Stimulated activated CD8-positive, alpha-beta memory T cell treated with anti-CD3 and anti-CD28 coated beads, Interleukin-4, amount 100 ng/mL, for 48 hours (primary cell): ENCODE measurements around the gene GRAMD4.

Source experiments
- DNase-seq: peaks from one replicate; pipeline ENCODE4 v3.0.0-alpha.2; 2020

GRAMD4 gene

DNA sequence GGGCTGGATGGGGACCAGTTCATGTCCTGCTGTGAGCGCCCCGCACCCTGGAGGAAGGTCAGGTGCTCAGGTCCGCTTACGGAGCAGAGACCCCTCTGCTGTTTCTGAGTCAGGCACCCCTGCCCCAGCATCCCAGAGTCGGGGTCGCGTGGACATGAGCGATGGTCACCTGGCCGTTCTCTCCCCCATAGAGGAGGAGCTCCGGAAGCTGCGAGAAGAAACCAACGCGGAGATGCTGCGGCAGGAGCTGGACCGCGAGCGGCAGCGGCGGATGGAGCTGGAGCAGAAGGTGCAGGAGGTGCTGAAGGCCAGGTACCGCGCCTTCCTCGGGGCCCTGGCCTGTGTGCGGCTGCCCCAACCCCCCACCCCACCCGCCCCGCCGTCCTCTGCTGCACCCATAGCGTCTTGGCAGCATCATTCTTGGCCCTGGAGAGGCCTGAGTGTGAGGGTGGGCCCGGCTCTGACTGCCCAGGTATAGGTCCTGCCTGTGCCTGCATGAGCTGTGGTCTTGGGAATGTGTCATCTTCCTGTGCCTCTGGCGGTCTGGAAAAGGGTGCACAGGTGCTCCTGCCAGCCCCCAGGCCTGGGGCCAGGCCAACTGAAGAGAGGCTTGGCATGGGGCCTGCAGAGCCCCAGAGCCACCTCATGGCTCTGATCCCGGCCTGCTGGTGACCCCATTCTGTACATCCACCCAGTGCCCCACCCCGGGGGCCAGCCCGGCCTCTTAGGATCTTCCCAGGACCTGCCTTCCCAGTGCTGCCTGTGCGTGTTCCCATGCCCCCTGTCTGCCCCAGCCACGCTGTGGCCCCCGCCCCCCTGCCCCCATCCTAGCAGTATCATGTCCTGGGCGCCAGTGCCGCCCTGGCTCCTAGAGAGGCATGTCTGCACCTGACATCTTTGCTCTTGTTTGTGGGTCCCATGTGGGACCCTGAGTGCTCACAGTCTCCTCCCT, 38.1 kb downstream of the GRAMD4 start:
- DNase-seq, result no peak

DNA sequence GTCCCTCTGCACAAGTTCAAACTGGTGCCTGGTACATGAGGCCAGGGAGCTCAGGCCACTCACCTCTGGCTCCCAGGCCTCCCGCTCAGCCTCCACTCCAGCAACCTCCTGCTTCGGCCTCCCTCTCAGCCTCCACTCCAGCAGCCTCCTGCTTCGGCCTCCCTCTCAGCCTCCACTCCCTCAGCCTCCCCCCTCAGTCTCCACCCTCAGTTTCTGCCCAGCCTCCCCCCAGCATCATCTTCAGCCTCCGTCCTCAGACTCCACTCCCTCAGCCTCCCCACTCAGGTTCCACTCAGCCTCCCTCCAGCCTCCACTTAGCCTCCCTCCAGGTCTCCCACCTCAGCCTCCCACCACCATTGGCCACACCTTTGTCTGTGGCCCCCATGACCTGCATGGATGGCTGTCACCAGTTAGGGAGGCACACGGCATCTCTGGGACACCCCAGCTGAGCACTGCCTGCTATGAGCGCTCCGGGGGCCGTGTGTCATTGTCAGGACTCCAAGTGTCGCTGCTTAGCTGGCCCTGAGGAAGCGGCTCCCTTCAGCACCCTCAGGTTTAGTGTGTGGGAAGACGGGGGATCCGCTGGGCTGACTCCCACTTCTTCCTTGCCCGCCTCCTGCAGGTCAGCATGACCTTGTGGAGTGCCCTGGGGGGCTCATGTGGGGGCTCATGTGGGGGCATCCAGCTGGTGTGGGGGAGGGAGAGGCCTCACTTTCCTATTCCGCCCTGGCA, 39.0 kb downstream of the GRAMD4 start:
- no peak for DNase-seq

DNA sequence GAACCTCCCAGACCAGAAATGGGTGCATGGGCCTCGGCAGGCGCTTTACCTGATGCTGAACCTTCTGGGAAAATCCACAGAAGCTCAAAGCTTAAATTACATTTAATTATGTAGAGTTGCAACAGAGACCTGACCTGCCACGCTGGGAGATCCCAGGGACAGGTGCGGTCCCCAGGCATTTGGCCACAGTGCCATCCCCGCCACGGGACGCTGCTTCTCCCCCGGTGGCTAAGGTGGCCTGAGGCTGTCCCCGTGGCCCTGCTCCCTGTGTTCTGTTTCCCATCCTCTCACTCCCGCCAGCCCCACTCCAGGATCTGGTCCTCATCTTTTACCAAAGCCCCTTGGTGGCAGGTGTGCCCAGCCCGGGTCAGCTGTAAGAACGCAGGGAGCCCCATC, 39.6 kb downstream of the GRAMD4 start:
- DNase-seq, result no peak

DNA sequence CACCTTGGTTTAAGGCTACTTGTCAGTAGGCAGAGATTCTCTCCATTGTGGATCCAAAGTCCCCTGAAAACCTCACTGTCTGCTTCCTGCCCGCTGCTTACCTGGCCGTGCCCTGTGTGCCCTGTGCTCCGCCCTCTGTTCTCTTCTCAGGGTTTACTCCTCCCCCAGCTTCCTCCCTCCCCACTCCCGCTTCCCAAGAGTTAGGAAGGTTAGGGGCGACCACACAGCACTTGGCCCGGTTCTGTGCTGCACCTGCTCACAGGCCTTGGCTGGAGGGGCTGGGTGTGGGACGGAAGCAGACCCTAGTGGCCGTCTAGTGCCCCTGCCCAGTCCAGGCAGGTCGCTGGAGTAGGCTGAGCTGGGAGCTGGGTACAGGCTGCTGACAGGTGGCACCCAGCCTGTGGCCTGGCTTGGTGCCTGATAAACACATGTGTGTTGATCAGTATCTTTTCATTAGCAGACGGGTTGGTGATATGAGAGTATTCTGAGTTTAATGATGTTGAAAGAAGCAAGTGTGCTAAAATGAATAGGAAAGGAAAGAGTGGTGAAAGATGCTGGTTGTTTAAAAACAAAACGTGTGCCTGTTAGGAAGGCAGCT, 40.5 kb downstream of the GRAMD4 start:
- no peak for DNase-seq

DNA sequence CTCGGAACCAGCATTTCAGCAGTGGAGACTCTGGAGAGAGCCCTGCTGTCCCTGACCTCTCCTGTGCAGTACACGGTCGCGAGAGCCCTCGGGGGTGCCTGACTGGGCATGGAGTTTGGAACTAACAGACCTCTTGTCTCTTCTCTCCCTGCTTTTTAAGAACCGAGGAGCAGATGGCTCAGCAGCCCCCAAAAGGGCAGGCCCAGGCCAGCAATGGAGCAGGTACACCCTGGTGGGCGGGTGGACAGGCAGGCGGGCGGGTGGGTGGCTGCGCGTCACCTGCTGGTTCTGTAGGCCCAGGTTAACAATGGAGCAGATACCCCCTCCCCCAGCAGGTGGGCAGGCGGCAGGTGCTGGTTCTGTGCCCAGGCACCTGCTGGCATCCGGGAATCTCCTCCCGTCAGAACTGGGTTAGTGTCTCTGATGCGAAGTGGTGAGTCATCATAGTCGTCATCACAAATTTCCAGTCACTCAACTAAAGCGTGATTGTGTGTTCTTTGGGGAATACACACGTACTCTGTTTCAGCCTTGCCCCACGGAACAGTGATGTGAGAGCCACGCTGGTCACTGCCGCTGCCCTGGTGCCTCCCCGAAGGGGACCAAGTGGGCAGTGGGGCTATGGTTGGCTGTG, 41.1 kb downstream of the GRAMD4 start:
- peak; percentile 45 for DNase-seq

DNA sequence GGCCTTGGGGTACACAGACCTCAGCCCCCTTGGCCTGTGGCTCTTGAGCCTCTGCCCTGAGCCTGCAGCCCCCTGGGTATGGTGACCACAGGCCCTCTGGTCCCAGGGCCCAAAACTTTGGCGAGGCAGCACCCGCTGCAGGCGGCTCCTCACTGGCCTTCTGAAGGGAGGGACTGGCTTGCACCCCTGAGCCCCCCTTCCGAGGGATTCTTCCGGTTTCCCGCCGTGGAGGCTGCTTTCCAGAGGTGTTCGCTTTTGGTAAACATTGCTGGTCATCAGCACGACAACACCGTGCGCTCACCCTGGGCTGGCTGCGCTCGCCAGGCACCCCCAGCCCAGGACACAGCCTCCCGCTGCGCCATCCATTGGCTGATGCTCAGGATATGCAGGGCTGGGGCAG, 42.0 kb downstream of the GRAMD4 start:
- no peak for DNase-seq

DNA sequence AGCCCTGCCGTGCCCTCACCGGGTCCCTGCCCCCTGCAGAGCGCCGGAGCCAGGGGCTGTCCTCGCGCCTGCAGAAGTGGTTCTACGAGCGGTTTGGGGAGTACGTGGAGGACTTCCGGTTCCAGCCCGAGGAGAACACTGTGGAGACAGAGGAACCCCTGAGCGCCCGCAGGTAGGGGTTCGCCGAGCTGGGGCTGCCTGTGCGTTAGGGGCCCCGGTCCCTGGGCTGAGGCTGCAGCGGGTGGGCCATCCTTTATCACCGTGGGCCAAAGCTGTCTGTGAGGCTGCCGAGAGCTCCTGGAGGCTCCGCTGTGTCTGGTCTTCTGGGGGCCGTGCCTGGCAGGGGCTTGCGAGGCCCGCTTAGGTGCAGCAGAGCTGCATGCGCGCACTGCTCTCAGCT, 42.8 kb downstream of the GRAMD4 start:
- no peak for DNase-seq

DNA sequence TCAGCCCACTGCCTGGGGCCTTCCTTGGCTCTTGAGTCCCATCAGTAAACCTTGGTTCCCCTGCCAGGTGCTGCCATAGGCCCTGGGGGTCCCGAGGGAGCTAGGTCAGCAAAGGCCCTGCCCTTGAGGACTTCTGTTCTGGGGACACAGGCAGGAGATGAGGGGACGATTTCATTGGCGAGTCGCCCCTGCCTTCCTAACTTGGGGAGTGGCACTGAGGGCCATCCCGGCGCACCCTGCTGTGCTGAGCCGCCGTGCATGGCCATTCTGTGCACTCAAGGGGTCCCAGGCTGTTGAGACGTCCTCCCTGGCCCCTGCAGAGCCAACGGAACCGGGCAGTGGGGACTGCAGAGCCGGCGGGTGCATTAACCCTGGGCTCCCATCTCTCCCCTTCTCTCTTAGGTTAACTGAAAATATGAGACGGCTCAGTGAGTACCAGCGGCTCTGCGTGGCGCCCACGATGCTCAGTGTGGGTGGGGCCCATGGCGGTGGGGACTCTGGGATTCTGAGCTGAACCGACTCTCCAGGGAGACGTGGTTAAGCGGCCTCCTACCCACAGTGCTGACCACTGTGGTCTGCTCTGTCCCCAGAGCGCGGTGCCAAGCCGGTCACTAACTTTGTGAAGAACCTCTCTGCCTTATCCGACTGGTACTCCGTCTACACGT, 43.4 kb downstream of the GRAMD4 start:
- DNase-seq, result no peak

DNA sequence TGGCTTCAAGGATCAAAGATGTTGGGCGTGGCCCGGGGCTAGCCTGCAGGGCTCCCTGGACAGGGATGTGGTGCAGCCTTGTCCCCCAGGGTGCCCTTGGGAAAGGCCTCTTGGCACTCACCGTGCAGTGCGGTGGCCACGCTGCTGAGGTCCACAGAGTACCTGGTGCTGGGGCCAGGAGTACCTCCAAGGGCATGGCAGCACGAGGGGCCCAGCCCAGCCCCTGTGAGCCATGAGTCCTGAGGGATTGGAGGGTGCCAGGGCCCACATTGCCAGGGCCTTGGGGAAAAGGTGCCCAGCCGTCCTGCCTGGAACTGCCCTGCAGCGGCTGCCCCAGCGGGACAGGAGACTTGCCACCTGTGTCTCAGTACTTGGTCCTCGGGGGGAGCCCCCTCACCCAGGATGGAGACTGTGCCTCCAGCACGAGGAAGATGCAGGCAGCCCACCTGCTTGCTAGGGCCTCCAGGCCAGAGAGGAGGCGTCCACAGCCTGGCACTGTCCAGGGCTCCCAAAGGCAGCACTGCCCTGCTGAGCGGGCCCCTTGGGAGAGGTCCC, 44.2 kb downstream of the GRAMD4 start:
- DNase-seq, result no peak

DNA sequence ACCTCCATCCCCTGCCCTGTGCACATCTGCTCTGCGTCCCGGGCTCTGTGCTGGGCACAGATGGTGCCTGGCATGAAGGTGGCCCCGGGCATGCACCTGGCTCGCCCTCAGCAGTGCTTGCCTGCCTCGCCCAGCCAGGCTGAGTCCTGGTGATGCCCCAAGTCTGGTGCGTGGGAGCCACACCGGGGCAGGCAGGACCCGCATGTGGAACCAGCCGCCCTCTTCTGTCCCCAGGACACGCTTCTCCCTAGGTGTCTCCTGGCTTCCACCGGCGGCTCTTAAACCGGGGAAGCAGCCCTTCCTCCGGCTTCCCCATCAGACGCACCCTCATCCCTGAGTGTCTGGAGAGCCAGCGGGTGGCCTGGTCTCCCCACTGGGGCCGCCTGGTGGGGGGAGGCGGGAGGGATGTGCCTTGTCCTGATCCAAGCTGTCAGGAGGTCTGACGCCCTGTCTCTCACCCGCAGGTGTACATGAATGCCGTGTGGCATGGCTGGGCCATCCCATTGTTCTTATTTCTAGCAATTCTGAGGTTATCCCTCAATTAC, 45.0 kb downstream of the GRAMD4 start:
- no peak for DNase-seq

DNA sequence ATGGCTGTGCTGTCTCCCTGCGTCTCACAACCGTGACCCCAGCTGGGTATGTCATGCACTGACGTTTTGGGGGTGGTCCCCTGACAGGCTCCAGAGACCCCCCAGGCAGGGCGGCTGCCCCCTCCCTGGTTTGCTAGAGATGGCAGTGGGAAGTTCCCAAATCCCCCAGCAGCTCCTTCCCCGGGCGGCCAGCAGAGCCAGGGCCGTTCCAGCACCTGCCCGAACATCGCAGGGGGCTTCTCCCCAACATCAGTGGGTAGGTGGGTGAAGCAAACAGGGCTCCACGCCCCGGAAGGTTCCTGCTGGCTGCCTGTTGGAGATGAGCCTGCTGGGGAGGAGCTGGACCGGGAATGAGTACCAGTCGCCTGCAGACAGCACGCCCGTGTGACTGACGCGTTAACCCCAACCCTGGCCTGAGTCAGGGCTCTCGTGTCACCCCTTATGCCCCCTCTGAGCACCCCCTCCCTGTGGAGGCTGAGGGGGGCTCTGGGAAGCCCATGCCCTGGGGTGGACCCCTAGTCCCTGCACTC, 45.6 kb downstream of the GRAMD4 start:
- no peak for DNase-seq

DNA sequence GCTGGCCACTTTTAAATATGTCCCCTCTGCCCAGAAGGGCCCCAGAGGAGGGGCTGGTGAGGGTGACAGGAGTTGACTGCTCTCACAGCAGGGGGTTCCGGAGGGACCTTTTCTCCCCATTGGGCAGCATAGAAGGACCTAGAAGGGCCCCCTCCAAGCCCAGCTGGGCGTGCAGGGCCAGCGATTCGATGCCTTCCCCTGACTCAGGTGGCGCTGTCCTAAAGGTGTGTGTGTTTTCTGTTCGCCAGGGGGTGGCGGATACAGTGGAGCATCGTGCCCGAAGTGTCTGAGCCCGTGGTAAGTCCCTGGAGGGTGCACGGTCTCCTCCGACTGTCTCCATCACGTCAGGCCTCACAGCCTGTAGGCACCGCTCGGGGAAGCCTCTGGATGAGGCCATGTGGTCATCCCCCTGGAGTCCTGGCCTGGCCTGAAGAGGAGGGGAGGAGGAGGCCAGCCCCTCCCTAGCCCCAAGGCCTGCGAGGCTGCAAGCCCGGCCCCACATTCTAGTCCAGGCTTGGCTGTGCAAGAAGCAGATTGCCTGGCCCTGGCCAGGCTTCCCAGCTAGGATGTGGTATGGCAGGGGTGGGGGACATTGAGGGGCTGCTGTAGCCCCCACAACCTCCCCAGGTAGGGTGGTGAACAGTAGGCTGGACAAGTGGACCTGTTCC, 46.5 kb downstream of the GRAMD4 start:
- no peak for DNase-seq

DNA sequence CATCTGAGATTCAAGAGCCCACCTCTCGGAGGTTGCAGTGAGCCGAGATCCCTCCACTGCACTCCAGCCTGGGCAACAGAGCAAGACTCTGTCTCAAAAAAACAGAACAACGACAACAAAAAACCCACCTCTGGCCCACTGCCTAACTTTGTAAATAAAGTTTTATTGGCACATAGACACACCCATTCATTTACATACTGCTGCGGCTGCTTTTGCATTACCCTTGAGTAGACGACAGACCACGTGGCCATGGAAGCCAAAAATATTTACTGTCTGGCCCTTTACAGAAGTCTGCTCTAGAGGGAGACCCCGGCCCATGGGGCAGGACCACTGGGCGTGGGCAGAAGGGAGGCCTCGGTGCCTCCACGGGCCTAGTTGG, 47.0 kb downstream of the GRAMD4 start:
- no peak for DNase-seq

DNA sequence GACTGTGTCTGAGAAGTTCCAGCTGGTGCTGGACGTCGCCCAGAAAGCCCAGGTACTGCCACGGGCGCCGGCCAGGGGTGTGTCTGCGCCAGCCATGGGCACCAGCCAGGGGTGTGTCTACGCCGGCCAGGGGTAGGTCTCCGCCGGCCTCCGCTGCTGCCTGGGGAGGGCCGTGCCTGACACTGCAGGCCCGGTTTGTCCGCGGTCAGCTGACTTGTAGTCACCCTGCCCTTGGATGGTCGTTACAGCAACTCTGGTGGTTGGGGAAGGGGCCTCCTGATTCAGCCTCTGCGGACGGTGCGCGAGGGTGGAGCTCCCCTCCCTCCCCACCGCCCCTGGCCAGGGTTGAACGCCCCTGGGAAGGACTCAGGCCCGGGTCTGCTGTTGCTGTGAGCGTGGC, 47.9 kb downstream of the GRAMD4 start:
- DNase-seq, result no peak

DNA sequence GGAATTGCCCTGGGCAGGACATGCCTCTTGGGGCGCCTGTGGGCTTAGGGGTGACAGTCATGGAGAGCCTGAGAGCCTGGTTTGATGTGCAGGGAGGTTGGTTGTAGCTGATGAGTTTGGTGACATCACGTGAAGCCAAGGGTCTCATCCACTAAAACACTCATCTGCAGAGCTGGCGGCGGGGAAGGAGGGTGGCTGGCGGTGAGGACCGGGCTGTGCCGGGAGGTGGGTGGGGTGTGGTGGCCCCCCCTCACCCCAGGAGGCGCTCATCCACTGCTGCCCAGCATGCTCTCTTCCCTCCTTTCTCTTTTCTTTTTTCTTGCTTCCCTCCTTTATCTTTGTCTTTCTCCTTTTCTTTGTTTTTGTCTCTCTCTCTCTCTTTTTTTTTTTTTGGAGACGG, 49.0 kb downstream of the GRAMD4 start:
- no peak for DNase-seq

DNA sequence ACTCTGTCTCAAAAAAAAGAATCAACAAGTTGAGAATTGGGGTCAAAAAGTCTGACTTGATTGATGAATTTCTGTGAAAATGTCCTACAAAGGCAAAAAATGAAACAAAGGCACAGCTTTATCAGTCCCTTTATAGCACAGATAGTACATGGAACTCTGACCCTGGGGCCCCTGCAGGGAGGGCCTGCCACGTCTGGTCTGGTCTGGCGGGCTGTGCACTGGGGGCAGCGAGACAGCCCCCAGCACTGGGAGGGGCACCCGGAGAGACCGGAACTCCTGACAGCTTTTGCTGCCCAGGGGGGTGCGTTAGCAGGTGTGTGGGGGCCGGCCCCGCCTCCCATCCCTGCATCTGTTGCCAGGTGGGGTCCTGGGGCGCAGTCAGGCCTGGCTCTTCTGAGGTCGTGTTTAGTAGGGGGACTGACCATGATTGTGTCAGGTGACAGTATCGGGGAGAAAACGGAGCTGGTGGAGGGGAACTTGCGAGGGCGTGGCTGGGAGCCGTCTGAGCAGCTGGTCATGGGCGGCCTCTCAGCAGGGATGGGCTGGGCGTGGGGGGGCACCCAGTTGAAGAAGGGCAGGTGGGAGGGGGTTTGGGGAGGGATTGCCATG, 51.7 kb downstream of the GRAMD4 start:
- no peak for DNase-seq

DNA sequence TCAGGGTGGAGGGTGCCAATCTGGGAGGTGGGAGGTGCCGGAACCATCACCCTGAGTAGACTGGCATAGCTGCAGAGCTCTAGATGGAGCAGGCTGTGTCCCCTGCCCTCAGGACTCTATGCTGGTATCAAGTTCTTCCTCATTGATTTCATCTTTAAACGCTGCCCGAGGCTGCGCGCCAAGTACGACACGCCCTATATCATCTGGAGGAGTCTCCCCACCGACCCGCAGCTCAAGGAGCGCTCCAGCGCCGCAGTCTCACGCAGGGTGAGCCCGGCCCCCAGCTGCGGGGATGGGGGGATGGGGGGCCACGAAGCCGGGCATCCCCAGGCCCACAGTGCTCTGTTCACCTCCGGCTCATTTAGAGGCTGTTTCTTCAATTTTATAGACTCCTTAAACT, 52.5 kb downstream of the GRAMD4 start:
- no peak for DNase-seq

DNA sequence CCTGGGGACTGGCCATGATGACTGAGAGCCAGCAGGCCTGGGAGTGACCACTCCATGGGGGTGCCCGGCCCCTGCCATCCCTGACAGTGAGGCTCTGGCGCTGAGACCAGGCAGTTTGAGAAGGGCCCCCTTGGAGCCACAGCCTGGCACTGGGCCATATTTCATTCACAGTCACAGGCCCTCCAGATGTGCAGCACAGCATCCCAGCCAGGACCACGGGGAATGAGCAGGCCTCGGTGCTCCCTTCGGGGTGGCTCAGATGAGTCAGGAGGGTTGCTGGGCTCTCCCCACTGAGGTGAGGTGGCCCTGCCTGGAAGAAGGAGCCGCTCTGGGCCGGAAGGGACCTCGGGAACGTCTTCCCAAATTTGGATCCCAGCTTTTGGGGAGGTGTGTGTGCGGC, 53.0 kb downstream of the GRAMD4 start:
- peak; percentile 29 for DNase-seq

DNA sequence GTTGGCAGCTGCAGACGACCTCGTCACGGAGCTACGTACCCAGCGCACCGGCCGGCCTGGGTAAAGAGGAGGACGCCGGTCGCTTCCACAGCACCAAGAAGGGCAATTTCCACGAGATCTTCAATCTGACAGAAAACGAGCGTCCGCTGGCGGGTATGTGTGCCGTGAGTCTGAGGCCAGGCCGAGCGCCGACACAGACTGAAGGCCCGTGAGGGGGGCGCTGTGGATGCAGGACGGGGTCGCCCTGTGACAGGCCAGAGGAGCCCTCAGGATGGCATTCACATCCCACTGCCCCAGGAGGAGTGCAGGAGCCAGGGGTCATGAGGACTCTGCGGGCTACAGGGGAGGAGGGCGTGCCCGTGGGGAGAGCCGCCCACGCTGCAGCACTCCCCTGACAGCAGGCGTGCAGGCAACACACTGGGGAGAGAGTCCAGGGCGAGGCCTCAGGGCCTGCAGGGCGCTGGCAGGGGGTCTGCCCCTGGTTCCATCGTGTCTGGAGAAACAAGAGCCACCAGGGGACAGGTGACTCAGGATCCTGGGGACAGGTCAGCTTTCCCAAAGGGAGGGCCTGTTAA, 53.6 kb downstream of the GRAMD4 start:
- DNase-seq, result peak; percentile 39

DNA sequence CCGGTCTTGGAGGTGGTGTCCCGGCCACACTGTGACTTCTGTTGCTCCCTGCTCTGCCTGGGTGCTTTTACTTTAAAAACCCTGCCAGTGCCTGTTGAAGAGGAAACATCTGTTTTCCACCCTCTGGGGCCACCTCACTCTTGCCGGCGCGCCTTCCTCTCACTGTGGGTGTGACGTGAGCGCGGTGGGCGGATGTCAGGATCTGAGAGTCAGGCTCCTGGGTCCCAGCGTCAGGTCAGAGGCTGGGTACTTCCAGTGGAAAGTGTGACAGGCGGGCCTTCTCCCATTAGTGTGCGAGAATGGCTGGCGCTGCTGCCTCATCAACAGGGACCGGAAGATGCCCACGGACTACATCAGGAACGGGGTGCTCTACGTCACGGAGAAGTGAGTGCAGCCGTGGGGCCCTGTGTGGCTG, 54.2 kb downstream of the GRAMD4 start:
- DNase-seq, result peak; percentile 97

DNA sequence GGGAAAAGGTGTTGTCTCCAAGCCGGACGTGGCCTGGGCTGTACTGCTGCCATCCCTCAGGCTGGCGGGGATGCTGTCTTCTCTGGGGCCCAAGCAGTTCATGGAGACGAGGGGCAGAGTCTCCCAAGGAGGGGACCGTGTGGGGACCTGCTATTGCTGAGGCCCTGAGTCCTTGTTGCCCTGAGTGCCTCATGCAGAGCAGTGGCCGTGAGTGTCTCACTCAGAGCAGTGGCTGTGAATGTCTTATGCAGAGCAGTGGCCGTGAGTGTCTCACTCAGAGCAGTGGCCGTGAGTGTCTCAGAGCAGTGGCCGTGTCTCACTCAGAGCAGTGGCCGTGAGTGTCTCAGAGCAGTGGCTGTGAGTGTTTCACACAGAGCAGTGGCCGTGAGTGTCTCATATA, 54.7 kb downstream of the GRAMD4 start:
- peak; percentile 40 for DNase-seq
